IPS-11a (cell line): ENCODE results near the gene PRLR.

Source experiments
- H3K4me3 ChIP-seq: one replicate; pipeline ENCODE4 v1.5.1; 2013; ENCODE audit warnings: low read depth, low read length, control low read depth

PRLR gene

DNA sequence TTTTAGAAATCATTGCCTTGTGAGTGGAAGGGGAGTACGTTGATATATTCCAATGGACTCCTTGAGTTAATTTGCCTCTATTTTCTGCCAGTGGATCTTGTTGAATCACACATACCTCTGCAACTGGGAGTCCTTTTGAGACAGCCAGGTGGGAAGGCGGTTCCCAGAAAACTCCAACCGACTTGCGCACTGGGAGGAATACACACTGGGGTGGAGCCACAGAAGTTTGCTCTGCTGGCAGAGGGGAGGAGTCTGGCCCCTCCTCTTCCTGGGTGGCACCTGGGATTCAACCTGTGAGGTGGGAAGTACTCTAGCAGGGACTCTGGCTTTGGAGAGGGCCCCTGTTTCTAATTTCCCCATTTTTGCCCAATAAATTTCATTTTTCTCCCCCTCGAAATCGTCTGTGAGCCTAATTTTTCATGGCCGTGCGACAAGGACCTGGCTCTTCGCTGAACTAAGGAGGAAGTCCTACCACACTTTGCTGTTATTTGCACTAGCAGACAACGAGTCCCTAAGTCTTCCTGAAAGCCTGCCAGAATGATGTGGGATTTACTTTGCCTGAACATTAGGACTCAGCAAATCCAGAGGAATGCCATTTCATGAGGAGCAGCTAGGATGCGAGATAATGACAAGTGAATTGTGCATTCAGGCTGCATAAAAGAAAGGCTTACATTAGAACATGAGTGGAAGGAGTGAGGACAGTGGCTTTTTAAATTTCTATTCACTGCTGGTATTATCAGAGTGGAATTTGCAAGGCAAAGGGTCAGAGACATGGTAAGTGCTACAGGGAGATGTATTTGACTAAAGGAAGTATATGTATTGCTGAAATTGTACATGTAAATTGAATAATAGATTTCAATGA, 67.2 kb downstream of the PRLR start:
- H3K4me3 ChIP-seq: no peak overlapping the region

DNA sequence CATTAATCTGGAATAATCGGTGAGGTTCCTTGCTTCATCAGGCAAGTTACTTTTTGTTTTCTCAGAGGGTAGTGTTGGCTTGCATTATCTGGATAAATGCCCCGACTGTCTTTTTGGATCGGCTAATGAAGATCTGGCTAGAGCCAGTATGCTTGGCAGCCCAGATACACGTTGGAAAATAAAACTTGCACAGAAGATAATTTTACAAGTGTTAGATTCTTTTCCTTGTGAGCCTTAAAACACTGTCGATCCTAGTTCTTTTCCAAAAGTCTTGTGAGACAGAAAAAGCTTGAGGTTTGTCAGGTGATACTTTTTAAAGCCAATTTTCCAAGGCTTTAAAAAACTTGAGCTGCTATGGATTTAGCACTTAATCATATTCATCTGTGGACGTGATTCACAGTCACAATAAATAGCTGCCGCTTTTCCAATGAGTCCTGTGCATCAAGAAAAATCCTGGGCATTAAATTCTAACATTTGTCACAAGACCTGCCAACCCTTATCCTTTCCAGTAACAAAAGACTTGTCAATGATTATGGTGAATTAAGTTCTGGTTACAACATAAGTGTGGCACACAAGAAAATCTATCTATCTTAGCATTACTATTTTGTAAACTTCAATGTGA, 68.5 kb downstream of the PRLR start:
- H3K4me3 ChIP-seq: no peak overlapping the region

GRCh38 chr5:35160486-35161116, 69.7 kb downstream of the PRLR start:
- H3K4me3 ChIP-seq: no peak overlapping the region

DNA sequence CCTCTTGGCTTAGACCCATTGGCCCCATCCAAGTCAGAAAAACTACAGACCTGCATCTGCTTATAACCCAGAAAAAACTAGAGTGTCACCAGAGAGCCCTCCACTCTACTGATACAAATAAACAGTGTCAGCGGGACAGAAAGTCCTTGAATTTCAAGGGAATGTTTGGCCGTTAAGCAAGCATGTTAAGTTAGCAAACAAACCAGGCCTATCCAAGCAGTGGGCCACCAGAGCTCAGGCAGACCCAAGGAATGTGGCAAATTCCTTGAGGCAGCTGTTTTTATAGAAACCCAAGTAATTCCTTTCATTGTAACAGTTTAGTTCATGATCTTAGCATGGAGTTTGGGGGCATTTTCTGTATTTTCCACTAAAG, 70.9 kb downstream of the PRLR start:
- H3K4me3 ChIP-seq: no peak overlapping the region

DNA sequence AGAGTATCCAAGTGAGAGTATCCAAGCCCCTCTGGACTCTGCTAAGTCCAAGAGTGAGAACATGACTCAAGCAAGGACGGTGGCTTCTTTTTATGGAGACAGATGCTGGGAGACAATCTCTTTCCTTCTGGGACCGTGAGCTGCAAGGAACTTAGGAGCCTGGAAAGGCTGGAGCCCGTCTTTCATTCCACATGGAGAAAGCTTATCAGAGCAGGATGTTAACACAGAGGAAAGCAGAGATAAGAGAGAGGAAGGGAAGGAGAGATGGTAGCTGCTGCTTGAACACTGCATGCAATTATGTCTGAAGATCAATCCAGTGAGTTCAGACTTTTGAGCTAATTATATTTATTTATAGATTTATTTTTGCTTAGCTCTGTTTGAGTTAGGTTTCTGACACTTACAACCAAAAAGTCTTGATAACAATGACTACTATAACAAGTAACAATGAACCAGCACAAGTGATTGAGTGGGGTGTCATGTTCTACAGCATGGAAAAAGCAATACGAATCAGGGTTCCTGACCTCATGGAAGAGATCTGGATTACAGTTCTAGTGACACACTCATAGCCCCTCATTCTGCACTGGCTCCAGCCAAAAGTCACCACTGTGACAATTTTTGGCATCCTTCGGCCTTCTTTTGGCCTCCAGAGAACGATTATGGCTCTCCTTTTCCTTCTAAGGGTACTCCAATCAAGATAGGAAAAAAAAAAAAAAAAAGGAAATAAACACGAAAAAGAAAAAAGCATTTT, 71.5 kb downstream of the PRLR start:
- no peak overlapping the region for H3K4me3 ChIP-seq

GRCh38 chr5:35158204-35158603, 72.1 kb downstream of the PRLR start:
- H3K4me3 ChIP-seq: no peak overlapping the region

GRCh38 chr5:35153375-35153932, 76.8 kb downstream of the PRLR start:
- H3K4me3 ChIP-seq: no peak overlapping the region

DNA sequence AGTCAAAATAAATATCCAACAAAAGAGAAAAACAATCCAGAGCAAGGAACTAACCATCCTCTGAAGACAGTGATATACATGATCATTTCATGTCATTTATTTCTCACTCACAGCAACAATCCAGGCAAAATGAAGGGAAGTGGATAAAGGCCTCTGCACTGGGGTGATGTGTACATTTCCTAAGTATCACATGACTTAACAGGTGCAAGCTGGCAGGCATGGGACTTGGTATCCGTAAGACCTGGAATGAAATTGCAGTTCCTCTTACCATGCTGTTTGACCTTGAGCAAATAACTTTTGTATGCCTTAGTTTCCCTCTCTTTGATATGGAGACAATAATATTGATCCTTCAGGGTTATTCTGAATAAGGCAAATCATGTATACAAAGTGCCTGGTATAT, 77.6 kb downstream of the PRLR start:
- no peak overlapping the region for H3K4me3 ChIP-seq

- no peak overlapping the region for H3K4me3 ChIP-seq
Measured at GRCh38 chr5:35151146-35151920, 79.0 kb downstream of the PRLR start.

GRCh38 chr5:35149041-35149440, 81.2 kb downstream of the PRLR start:
- no peak overlapping the region for H3K4me3 ChIP-seq

GRCh38 chr5:35146406-35146805, 83.9 kb downstream of the PRLR start:
- H3K4me3 ChIP-seq: no peak overlapping the region

GRCh38 chr5:35145691-35146317, 84.5 kb downstream of the PRLR start:
- H3K4me3 ChIP-seq: no peak overlapping the region

DNA sequence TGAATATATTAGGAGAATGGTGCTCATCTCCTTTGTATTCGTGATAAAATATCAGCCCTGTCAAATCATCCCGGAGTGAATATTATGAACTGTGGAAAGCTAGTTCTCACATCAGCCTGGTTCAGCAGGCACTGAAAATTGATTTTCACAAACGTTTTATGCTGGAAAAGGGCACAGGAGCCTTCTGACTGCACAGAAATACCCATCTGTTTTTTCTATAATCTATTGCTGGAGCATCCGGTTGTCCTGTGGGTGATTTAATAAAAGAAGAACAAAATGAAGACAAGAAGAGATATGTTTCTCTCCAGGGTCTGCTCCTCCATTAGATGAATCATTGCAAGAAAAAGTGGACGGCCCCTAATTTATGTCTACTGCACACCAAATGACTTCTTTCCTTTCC, 85.3 kb downstream of the PRLR start:
- H3K4me3 ChIP-seq: no peak overlapping the region

DNA sequence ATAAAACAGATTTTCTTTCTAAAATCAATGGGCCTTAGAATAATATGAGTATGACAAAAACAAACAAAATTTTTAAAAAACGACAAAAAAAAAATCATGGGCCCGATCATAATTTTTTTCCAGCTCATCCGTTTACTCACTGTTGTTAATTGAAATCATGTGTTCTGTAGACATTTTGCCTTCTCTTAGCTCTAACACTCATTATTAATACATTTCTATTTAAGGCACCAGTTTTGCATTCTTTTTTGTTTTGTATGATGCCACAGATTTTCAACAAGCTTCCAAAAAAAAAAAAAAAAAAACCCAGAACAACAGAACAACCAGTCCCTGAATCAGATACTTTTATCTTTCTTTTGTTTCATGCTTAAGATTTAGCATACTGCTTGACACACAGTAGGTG, 86.4 kb downstream of the PRLR start:
- no peak overlapping the region for H3K4me3 ChIP-seq

- H3K4me3 ChIP-seq: no peak overlapping the region
Measured at GRCh38 chr5:35141739-35142138, 88.5 kb downstream of the PRLR start.

DNA sequence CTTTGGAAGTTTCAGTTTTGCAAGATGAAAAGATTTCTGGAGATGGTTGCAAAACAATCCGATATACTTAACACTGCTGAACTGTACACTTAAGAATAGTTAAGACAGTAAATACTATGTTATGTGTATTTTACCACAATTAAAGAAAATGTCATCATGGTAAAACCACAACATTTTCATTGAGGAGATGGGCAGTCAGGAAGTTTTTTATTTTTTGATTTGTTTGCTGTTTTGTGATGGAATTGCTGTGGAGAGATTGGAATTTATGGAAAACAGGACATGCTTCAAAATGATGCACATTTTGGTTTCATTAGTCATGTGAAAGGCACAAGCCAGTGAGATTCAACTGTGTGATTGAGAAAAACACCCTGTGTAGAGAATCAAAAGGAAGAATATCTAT, 92.1 kb downstream of the PRLR start:
- H3K4me3 ChIP-seq: no peak overlapping the region

DNA sequence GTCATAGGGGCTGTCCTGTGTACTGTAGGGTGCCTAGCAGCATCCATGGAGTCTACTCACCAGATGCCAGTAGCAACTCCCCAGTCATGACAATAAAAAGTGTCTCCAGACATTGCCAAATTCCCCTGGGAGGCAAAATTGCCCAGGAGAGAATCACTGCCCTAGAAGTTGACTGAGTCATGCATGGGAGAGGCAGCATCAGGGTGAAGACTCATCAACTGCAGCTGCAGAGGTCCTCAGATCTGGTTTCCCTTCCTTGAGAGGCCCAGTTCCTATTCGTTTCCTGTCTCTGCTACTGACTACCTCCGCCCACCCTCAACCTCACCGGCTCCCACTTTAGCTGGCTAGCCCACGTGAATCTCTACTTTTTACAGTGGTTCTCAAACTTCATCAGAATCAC, 93.9 kb downstream of the PRLR start:
- no peak overlapping the region for H3K4me3 ChIP-seq

DNA sequence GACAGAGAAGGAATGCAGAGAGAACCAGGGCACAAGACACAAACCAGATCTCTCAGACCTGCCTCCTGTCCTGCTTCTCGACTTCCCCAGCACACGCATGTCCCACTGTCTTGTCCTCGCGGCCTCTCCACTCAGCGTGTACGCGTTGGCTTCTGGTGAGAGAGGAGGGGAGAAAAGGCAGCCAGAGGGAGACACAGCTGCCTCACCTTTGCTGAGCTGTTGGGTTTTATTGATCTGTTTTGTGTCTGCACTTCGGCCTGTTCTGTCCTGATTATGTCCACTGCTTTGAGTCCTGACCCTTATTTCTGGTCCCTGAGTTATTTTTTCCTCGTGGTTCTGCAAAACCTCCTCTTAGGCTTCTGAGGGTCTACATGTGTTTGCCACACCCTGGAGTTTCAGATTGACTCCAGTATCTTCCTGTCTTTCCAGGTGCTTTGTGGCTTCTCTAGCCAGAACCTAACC, 95.0 kb downstream of the PRLR start:
- H3K4me3 ChIP-seq: no peak overlapping the region

GRCh38 chr5:35134278-35135030, 95.8 kb downstream of the PRLR start:
- H3K4me3 ChIP-seq: no peak overlapping the region
